HG02938 (cell line): ENCODE data around the gene MVB12A.
A peak's percentile ranks its signal among the peaks of the same experiment; 100 is the strongest.

Experiments
- ATAC-seq: cut with Tn5 transposase; IDR thresholded peaks from one replicate; pipeline ENCODE4 v1.9.1; 2021; ENCODE audit warnings: mild to moderate bottlenecking, moderate library complexity; ENCODE audit not compliant: unreplicated experiment

MVB12A gene

DNA sequence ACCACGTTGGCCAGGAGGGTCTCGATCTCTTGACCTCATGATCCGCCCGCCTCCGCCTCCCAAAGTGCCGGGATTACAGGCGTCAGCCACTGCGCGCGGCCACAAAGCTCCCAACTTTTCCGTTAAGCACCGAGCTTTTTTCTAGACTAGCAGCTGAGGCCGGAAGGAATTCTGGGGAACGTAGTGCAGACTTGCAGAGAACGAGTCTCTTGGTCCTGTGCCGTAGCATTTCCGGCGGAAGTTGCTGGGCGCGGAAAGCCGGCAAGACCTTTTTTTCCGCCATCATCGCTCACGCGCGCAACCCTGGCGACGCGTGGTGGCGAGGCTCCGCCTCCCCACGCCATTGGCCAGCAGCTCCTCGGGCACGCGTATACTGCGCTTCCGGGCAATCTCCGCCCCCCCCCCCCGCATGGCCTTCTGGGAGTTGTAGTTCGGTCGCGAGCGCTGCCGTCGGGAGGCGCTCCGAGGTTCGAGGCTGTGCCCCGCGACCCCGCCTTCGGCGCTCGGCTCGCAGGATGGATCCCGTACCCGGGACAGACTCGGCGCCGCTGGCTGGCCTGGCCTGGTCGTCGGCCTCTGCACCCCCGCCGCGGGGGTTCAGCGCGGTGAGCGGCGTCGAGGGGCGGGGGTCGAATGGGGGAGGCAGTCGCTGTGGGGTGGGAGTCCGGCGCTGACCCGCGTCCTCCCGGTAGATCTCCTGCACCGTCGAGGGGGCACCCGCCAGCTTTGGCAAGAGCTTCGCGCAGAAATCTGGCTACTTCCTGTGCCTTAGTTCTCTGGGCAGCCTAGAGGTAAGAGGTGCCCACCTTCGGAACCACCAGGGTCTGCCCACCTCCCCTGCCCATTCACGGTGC lies at the start of gene MVB12A:
MVB12A (plus strand) TSS at position 427 of the 854 bp plus-strand sequence; CDS start at position 516, 89 bp downstream.
- peak; percentile 87 for ATAC-seq

DNA sequence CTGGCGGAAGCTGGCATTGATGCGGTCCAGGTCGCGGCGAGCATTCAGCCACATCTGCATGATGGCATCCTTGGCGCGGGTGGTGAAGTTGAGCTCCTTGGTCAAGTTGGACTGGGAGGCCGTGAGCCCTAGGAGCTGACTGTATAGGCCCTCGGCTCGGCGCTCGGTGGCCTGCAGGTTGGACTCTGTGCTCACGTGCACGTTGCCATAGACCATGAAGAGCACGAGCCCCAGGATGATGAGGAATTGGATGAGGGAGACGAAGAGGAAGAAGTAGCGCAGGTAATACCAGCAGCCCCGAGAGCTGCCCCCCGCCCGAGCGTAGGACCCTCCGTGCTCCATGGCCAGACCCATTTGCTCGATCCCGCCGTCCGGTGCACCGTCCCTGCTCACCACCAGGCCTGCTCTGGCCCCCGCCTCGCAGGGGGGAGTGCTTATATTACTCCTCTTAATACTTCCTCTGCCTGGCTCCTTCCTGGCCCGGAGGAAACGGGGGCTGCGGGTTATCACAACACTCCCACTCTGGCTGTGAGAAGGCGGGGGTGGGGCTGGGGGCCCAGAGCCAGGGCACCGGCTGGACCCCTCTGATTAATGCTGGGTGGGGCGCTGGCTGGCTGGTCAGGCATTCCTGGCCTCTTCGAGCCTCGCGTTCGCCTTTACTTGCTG lies 42.8 kb upstream of the MVB12A start, which contains the start of gene PLVAP:
PLVAP (minus strand) TSS at position 408 of the 666 bp plus-strand sequence; CDS start at position 354, 54 bp downstream.
- ATAC-seq: no peak

DNA sequence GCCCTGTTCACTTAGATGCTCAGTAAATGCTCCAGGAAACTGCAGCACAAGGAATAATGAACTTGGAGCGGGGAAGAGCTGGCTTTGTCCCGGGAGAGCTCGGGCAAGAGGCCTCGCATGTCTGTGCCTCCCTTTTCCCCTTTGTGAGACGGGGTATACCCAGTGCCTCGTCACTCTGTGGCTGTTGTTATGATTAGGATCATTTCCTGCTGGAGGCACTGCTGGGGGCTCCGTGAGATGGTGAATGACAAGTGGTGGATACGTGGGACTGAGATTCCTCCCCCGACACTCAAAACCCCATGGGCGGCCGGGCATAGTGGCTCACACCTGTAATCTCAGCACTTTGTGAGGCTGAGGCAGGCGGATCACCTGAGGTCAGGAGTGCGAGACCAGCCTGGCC lies 41.6 kb upstream of the MVB12A start:
- ATAC-seq: no peak

DNA sequence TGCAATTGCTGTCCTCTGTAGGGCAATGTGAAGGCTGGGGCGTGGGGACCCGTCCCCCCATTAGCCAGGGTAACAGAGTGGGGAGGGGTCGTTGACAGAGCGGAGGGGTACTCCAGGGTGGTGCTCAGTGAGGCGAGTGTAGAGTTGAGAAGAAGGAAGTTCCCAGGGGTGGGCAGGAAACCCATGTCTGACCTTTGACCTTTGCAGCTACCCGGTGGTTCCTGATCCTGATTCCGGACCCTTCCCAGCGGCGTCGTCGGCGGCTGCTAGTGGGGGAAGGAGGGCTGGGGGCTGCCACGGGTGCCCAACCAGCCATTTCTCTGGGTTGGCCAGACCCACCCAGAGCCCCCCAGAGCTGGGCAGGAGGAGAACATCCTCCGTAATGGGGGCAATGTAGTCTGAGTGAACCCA lies 40.6 kb upstream of the MVB12A start:
- no peak for ATAC-seq

DNA sequence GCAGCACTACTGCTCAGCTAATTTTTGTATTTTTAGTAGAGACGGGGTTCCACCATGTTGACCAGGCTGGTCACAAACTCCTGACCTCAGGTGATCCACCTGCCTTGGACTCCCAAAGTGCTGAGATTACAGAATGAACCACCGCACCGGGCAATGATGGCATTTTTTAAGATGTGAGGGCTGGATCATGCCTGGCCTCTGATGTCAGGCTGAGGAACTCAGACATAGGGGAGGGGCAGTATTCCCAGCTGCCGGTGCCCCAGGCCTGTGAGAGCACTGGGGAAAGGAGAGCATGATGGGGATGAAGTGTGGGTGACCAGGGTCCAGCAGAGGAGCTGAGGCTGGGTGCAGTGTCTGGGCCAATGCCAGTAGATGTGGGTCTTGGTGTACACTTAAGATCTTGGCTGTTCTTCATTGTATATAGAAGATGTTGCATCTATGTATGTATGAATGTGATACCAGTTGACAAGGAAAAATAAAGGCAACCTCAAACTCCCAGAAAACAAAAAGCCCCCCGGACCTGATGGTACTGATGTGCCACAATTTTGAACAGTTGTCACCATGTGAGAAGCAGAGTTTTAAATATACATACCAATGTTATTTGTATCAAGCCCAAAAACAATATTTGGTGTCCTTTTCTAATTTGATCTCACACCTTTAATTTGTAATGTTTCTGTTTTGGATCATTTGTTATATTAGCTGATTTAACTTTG lies 39.3 kb upstream of the MVB12A start:
- no peak for ATAC-seq

DNA sequence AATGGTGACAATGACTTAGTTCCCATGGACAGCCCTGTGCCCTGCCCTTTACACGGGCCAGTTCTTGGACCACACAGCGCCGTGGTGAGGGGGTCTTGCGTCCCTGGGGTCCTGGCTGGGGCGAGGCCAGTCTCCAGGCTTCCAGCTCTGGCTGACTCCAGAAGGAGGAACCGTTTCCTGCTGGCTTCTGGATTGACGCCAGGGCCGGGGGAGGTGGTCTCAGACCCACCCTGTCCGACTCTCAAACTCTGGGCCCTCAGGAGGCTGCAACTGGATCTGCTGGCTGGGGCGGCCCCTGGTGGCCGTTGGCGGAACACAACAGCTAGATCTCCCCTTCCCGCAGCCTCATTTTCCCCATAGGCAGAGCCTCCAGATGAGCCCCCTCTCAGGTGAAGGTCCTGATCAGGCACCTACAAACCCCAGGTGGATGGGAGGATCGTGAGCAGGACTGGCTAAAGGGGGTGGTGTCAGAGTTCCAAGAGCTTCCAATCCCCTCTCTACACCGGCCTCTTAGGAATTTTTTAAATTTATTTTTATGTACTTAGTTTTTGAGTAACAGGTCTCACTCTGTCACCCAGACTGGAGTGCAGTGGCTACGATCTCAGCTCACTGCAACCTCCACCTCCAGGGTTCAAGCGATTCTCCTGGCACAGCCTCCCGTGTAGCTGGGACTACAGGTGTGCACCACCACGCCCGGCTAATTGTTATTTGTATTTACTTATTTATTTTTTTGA lies 33.8 kb upstream of the MVB12A start:
- no peak for ATAC-seq

DNA sequence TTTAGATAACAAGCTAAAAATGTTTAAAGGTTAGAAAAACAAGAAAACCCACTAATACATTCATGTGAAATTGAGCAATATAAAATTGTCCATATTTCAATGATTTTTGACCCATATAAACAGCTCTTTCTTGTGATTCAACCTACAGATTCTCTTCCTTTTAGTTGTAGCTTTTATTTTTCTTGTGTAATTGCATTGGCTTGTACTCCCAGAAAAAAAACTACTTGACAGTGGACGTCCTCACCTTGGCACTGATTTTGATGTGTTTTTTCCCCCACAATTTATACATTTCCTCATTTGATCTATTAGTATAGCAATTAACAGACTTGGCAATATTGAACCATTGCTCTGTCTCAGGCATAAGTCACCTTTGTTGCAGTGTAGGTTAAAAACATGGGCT lies 30.6 kb upstream of the MVB12A start:
- ATAC-seq: no peak

GRCh38 chr19:17389957-17390664 lies 29.7 kb upstream of the MVB12A start:
- no peak for ATAC-seq

DNA sequence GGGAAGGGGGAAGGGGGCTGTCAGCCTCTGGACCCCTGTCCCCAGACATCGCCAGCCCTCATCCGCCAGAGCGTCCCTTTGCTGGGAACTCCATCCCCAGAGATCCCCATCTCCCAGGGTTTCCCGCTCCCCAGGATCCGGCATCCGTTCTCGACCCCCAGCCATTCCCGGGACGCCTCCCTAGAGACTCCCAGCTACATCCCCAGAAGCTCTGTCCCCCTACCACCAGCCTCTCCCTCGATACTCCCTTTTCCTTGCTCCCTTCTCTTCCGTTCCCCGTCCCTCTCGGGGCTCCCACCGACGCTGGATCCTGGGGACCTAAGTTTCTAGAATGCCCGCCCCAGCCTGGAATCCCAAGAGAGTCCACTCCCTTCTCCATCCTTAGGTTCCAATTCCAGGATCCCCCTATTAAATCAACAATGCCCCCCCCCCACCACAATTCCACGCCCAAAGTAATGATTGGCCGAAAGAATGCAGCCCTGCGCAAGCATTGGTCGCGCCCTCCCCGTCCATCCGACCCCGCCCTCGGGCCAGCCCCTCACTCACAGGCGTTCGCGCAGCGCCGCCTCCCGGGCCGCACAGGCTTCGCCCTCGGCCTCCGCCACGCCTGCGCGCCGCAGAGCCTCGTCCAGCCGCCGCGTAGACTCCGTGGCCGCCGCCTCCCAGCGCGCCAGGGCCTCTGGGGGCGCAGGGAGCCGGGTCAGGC lies 29.0 kb upstream of the MVB12A start:
- peak; percentile 79 for ATAC-seq

GRCh38 chr19:17391371-17392151 lies 28.3 kb upstream of the MVB12A start:
- ATAC-seq: peak; percentile 14

- no peak for ATAC-seq
Observed at GRCh38 chr19:17393002-17393401, 26.8 kb upstream of the MVB12A start.

DNA sequence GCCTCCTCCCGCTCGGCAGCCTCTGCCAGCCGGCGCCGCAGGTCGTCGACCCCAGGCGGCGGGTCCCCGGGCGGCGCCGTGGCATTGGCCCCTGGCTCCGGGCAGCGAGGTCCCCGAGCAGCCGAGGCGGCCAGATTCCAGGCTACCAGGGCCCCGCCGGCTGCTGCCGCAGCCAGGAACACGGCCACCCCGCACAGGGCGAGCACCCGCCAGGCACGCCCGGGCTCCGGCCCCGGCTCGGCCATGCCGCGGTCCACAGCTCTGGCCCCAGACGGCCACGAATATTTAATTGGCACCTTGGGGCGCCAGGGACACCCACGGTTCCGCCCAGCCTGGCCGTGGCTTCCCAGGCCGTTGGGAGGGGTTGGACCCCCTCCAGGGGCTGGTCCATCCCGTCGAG lies 25.9 kb upstream of the MVB12A start, which contains the start of gene CCDC194:
CCDC194 (minus strand) TSS at position 283 of the 400 bp plus-strand sequence; CDS start at position 245, 38 bp downstream.
- no peak for ATAC-seq

- ATAC-seq: no peak
Observed at GRCh38 chr19:17394891-17395415, 24.9 kb upstream of the MVB12A start.

DNA sequence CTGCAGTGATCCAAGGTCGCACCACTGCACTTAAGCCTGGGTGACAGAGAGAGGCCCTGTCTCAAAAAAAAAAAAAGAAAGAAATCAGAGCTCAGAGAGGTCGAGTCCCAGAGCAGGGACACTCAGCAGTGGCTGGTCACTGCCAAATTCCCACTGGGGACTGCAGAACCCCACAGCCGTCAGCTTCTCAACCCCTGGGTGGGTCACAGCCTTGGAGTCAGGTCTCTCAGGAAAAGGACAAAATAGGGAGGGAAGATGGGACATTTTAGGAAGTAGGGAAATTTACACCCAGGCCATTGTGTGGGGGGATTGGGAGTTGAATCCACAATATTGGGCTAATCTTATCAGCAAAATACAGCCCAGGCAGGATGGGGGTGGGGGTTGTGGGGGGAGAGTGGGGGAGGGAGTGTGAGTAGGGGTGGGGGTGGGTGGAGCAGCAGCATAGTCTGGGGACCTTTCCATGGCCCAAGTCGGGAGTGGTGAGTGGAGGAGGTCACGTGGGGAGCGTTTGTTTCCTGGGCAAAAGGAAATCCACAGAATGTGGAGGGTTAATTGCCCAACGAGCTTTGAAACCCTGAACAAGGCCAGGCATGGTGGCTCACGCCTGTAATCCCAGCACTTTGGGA lies 20.8 kb upstream of the MVB12A start:
- ATAC-seq: no peak

DNA sequence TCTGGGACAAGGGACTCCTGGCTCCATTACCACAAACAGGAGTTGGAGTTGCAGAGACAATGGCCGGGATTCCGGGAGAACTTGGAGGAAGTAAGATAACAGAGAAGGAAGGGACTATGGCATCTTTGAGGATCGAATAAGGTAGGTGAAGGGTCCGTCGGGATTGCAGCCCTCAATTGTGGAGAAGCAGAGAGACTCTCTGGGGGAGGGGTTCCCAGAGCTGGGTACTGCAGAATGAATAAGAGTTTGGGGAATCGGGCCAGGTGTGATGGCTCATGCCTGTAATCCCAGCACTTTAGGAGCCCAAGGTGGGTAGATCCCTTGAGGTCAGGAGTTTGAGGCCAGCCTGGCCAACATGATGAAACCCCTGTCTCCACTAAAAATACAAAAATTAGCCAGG lies 18.2 kb upstream of the MVB12A start:
- no peak for ATAC-seq

GRCh38 chr19:17402982-17403855 lies 16.6 kb upstream of the MVB12A start:
- ATAC-seq: no peak

DNA sequence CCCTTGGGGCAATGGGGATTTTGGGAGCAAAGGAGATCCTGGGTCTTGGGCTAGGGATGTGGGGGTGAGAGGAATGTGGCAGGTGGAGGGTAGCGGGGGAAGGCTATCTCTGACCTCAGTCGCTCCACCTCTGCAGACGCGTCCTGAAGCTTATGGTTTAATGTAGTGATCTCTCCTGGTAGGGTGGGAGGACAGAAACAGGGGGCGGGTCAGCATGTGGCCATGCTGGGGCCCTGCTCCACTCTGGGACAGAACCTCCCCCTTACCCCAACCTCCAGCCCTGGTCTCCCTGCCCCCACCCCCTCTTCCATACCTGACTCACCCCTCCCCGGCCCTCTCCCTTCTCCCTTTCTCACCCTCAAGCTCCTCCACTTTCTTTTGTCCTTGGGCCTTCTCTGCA lies 15.8 kb upstream of the MVB12A start:
- ATAC-seq: no peak
